HG03159 (cell line): ENCODE results near the gene NUAK2.
A peak's percentile ranks its signal among the peaks of the same experiment; 100 is the strongest.

Source experiments
- ATAC-seq: cut with Tn5 transposase; IDR thresholded peaks from one replicate; pipeline ENCODE4 v1.9.1; 2021; ENCODE audit warnings: mild to moderate bottlenecking, moderate library complexity; ENCODE audit not compliant: unreplicated experiment

The NUAK2 gene

GRCh38 chr1:205346956-205347574 is 25.5 kb upstream of the NUAK2 start:
- no peak for ATAC-seq

GRCh38 chr1:205345761-205346160 is 24.2 kb upstream of the NUAK2 start:
- ATAC-seq: no peak

DNA sequence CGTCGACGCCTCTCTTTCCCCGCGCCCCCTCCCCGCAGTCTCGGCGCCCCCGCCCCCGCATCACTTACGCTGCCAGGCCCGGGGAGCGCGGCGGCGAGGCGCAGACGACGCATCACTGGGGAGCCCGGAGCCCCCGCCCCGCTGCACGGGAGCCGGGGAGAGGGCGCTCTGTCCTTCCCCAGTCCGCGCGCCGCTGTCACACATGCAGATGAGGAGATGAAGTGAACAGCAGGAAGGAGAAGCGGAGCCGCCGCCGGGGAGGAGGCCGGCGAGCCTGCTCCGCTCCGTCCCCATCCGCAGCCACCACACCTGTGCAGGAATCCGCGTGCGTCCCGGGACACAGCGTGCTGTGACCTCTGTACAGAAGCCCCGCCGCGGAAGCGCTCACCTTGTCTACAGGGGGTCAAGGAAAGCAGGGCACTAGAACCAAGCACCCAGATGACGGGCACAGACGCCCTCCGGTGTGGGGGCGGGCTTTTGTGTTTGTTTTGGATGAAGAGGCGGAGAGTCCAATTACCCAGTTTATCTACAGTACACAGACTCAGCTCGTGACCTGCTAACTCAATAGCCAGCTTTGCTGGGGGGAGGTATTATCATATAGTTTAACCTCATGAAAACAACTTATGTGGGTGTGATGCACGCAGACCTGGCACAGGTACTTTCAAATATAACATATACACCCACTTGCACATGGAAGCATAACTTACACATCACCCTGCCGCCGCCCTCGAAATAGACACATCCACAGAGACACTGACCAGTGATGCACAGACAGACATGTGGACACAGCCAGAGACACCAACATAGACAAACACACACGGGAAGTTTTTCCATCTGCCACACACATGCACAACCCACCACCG is 22.8 kb upstream of the NUAK2 start:
- no peak for ATAC-seq

GRCh38 chr1:205343431-205344065 is 22.0 kb upstream of the NUAK2 start:
- ATAC-seq: no peak

DNA sequence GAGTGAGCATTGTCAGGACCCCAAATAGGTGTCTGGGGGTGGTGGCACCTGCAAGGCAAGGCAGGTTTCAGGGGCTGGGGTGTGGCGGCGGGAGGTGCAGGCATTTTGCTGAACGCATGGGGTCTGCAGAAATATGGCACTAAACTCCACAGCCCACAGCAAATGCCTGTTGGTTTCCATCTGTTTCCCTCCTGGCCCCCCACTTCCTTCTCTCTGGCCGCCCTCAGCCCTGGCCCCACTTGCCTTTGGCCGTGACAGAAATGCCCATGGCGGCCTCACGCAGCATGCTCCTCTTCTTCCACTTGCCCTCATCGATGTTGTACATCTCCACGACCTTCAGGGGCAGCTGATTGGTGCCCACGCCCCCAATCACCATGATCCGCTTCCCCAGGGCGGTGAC is 21.4 kb upstream of the NUAK2 start:
- no peak for ATAC-seq

GRCh38 chr1:205340676-205341075 is 19.1 kb upstream of the NUAK2 start:
- no peak for ATAC-seq

DNA sequence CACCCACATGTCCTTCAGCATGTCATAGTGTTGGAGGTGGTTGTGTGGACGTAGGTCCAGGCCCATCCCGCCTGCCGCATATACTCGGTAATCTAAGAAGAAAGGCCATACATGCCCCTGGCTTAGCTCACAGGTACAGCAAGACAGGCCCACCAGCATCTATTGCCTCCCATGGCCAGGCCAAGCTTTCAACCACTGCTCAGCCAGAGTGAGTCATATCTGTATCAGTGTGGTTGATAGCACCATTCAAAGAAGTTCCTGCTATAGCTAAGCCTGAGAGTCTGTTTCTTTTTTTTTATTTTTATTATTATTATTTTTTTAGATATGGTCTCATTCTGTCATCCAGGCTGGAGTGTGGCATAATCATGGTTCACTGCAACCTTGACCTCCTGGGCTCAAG is 18.2 kb upstream of the NUAK2 start:
- peak; percentile 67 for ATAC-seq

DNA sequence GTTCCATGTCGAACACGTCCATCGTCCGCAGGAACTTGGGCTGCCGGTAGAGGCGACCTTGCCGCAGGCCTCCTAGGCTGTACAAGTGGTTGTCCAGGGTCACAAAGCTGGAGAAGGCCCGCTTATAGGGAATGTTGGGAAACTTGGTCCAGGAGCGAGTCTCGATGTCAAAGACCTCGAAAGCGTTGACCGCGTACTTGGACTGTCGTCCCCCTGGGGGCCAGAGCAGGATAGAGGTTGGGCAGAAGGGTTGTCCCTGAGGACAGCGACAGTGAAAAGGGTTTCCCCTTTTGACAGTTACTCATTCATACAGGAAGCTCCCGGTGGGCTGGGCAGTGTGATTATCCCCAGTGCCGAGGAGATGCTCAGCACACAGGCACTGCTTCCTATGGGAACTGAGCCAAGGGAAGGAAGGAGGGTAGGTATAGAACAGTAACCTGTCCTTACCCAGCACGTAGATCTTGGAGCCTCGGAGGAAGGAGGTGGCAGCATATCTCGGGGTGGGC is 17.7 kb upstream of the NUAK2 start:
- ATAC-seq: no peak

GRCh38 chr1:205338011-205338410 is 16.5 kb upstream of the NUAK2 start:
- no peak for ATAC-seq

GRCh38 chr1:205337481-205337880 is 15.9 kb upstream of the NUAK2 start:
- no peak for ATAC-seq

DNA sequence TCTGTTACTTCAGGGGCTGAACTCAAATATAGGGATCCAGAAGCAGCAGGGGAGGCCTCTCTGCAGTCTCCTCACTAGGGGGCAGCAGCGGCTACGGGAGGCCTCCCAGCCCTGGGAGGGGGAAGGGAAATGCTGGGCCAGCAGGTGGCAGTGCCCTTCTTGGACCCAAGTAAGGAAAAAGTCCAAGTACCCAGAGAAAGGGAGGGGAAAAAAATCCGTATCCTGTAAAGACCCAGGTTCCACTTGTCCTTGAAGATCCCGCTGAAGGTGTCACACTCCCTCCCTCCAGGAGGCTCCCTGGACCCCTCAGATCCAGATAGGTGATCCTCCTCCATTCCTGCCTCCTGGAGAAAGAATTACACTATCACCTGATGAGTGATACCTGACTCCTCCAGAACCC is 14.1 kb upstream of the NUAK2 start:
- no peak for ATAC-seq

DNA sequence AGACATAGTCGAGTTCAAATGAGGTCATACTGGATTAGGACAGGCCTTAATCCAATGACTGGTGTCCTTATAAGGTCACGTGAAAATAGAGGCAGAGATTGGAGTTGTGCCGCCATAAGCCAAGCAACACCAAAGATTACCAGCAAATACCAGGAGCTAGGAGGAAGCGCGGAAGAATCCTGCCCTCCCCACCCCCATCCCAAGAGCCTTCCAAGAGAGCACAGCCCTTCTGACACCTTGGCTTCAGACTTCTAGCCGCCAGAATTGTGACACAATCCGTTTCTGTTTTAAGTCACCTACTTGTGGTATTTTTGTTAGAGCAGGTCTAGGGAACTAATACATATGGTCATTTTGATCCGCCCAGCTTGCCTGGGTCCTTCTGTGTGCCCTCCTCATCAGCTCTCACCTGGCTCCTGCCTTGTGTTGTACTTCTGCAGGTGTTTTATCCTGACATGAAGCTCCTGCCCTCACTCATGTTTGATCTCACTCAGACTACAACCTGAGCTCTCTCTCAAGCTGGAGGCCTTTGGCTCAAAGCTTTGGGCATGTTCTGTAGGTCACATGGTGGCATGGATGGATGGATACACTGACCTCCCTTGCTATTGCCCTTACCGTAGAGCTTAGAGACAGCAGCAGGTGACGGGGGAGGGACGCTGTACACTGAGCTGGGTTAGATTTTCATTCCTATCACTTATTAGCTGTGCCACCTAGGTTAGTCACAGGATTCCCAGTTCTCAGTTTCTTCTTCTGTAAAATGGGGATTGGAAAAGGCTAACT is 10.7 kb upstream of the NUAK2 start:
- no peak for ATAC-seq

DNA sequence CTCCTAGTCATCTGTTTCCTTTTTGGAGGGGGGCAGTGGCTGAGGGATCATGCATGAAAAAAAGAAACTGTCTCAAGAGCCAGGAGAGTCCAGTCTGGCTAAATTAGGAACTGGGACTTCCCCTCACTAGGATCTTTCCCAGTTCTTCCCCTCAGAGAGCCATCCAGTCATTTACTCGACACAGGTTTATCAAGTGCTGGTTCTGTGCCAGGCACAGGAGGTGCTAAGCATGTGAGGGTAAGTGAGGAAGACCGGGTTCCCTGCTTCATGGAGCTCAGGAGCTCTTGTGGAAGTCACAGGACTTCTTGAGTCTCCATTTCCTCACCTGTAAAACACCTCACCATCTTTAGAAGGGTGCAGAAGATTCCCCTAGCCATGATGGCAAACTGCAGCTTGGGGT is 8.6 kb upstream of the NUAK2 start:
- no peak for ATAC-seq

DNA sequence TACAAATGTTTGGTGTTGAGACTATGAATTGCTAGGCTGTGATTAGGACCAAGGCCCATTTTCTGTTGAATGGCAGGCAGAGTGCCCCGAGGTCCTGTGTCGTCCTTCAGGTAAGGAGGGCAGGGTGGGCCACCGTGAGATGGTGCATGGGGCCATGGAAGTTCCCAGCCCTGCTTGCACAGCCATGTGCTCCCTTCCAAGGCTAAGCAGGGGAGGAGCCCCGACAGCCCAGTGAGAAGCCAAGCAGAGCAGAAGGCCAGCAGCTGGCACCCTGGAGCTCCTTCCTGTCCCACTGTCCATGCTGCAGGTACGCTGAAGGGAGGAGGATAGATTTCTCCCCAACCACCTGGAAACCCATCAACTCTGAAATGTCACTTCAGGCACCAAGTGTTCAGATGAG is 8.2 kb upstream of the NUAK2 start:
- ATAC-seq: no peak

DNA sequence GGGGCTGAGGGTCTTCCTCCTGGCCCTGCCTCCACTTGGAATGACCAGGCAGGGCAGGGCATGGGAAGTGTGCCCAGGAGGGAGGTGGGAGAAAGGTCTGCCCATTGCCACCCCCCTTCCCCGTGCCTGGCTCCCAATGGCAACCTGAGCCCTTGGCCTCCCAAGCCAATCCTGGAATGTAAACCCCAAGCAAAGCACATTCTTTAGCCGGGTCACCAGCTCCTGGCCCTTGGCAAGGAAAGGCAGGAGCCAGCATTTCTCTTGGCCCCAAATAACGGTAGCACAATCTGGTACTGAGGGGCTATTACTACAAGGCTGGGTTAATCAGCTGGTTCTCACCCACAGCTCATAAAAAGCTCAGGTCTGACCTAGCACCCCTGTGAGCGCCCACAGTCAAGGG is 6.9 kb upstream of the NUAK2 start:
- ATAC-seq: no peak

GRCh38 chr1:205326812-205327466 is 5.4 kb upstream of the NUAK2 start:
- no peak for ATAC-seq

DNA sequence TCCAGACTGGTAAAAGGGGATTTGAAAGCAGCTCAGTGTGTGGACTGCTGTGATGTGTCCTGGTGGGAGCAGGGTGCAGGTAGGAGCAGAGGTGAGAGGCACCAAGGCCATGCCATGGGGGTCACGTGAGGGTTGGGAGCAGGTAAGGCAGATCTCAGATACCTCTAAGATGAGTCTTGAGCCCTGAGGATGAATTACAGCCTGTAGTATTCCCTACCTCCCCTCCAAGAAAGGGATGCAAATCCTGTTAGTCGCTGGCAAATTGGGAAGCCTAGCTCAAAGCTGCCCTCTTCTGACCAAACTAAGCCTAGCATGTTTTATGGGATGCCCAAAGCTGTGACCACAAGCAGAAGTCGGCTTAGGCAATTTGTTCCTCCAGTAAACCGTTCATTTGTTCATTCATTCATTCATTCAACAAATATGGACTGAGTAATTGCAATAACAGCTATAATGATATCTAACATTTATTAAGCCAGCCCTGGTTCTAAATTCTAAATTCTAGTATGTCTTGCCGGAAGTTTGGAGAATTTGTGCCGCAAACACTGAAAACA is 3.9 kb upstream of the NUAK2 start:
- ATAC-seq: no peak

DNA sequence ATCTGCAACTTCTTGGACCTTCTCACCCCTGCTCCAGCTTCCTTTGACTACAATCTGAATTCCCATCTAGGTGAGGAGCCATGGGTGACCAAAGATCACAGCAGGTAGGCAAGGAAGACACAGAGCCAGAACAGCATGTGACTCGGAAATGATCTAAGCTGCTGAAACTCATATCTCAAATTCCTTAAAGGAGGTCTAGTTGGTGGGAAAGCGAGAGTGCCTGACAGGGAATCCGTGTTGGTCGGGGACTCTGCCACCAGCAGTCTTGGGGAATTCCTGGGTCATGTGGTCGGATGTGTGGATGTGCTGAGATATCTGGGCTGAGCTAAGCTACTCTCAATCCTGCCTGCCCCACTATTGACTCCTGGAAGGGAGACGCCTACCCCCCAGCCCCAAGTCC is 3.2 kb upstream of the NUAK2 start:
- ATAC-seq: no peak

- no peak for ATAC-seq
Observed at GRCh38 chr1:205323794-205324193, 2.2 kb upstream of the NUAK2 start.

GRCh38 chr1:205321959-205322283 is 376 bp upstream of the NUAK2 start:
- ATAC-seq: no peak
